Gastroesophageal sphincter (tissue), 4 donors: ENCODE data around the gene RPLP2. TPM values are rescaled to one million over a fixed set of nuclear protein-coding genes. Genes with fewer than 3 reads are reported as not detected.
A peak's percentile ranks its signal among the peaks of the same experiment; 100 is the strongest.

Source experiments
- ATAC-seq: fragments of 150-250 bp; one replicate; pipeline ENCODE4 v1.9.1; 2016; ENCODE audit warnings: mild to moderate bottlenecking, moderate library complexity
- H3K27ac ChIP-seq, 4 donors: fragments of 200-600 bp; sonication (generic) in 3 of 4; 1 replicate in 3 of 4; 2 replicates in 1 of 4; pipeline ENCODE4 v1.5.1; 2016 to 2019
- H3K27me3 ChIP-seq: fragments of 200-600 bp; sonication (generic); one replicate; pipeline ENCODE4 v1.5.1; 2019
- H3K36me3 ChIP-seq, 2 donors: fragments of 200-600 bp; sonication (generic); one replicate each; pipeline ENCODE4 v1.5.1; 2019; ENCODE audit warnings: control low read depth in 1 of 2
- H3K4me1 ChIP-seq, 3 donors: fragments of 200-600 bp; sonication (generic); 1 replicate in 2 of 3; 2 replicates in 1 of 3; pipeline ENCODE4 v1.5.1; 2016 to 2019; ENCODE audit warnings: control low read depth in 2 of 3
- H3K4me3 ChIP-seq, 2 donors: fragments of 200-600 bp; sonication (generic); one replicate each; pipeline ENCODE4 v1.5.1; 2019; ENCODE audit warnings: mild to moderate bottlenecking in 1 of 2, moderate library complexity in 1 of 2
- H3K9me3 ChIP-seq, 3 donors: fragments of 200-600 bp; sonication (generic); one replicate each; pipeline ENCODE4 v1.5.1; 2017 to 2019; ENCODE audit warnings: control low read depth in 2 of 3
- EP300 ChIP-seq: sonication (generic); formaldehyde crosslinking; IDR thresholded peaks from one replicate; pipeline ENCODE4 v1.6.1; 2017; ENCODE audit warnings: antibody characterized with exemption, mild to moderate bottlenecking
- POLR2A ChIP-seq, 2 donors: fragments of 450-650 bp; IDR thresholded peaks; one replicate each; pipeline ENCODE4 v1.6.1; 2017; ENCODE audit warnings: antibody characterized with exemption in 2 of 2, mild to moderate bottlenecking in 2 of 2, moderate library complexity in 1 of 2
- POLR2AphosphoS5 ChIP-seq: sonication (generic); formaldehyde crosslinking; IDR thresholded peaks from one replicate; pipeline ENCODE4 v1.6.1; 2017; ENCODE audit warnings: antibody characterized with exemption
- WGBS, 2 donors: methylation state at CpG; one replicate each; pipeline ENCODE4 v1.1.5; 2018; ENCODE audit warnings: low coverage in 1 of 2; 5-methylcytosine and 5-hydroxymethylcytosine counted together
- total RNA-seq, 4 donors: library from RNA; depleted of rRNA; stranded (reverse); fragments of >200 nt; gene quantifications; one replicate each; pipeline ENCODE4 v1.1.0, GENCODE V29; 2016
- TF ChIP-seq, protein P1 (sequence below), 4 experiments: fragments of 200-600 bp in 2 of 4; fragments of 450-650 bp in 2 of 4; sonication (generic) in 1 of 4; IDR thresholded peaks; one replicate each; pipeline ENCODE4 v1.5.1; 2017 to 2019; ENCODE audit warnings: antibody characterized with exemption in 4 of 4, mild to moderate bottlenecking in 2 of 4, moderate library complexity in 2 of 4

The RPLP2 gene
- total RNA-seq = 100 to 1,000 TPM; 165 to 880 (median 462) TPM

DNA sequence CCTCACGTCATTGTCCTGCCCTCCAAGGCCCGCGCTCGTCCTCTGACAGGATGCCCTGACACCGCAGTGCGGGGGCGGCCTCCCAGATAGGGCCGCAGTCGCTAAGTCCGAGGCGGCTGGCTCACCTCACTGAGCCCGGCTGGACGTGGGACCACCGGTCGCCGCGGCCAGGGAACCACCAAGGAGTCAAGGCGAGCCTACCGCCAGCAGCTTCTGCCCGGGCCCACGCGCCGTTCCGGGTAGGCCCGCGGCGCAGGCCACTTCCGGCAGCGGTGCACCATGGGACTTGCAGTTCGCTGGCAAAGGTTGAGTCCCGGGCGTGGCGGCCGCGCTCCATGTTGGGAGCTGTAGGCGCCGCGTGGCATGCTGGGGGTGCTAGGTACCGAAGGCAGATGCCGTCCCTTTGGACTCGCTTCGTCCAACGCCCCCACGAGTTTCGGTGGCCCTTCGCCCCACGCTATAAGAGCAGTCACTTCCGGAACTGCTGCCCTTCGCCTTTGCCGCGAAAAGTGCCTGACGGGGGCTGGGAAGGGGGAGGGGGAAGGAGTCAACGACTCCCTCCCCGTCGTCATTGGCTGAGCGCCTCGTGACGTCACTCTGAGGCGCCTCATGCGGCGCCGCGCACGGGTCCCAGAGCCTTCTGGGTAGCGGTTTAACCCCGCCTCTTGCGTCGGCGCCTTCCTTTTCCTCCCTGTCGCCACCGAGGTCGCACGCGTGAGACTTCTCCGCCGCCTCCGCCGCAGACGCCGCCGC lies at the start of gene RPLP2:
Gene RPLP2 (plus strand): TSS at position 681 of the 753 bp plus-strand sequence. CDS start 268 bp downstream, outside the sequence.
- H3K27ac ChIP-seq = peak within 1 kb of the TSS; percentile 72 to 98 (median 96)
- peak within 1 kb of the TSS; percentile 58 to 99 for H3K4me3 ChIP-seq
- TF ChIP-seq, protein P1, sequence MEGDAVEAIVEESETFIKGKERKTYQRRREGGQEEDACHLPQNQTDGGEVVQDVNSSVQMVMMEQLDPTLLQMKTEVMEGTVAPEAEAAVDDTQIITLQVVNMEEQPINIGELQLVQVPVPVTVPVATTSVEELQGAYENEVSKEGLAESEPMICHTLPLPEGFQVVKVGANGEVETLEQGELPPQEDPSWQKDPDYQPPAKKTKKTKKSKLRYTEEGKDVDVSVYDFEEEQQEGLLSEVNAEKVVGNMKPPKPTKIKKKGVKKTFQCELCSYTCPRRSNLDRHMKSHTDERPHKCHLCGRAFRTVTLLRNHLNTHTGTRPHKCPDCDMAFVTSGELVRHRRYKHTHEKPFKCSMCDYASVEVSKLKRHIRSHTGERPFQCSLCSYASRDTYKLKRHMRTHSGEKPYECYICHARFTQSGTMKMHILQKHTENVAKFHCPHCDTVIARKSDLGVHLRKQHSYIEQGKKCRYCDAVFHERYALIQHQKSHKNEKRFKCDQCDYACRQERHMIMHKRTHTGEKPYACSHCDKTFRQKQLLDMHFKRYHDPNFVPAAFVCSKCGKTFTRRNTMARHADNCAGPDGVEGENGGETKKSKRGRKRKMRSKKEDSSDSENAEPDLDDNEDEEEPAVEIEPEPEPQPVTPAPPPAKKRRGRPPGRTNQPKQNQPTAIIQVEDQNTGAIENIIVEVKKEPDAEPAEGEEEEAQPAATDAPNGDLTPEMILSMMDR (IDR thresholded peaks at IDR 0.05) = peak in 1 of 4 experiments; percentile 16
- TF ChIP-seq POLR2A (IDR thresholded peaks at IDR 0.05) (peak; percentile 80 to 91), POLR2AphosphoS5 (peak; percentile 99), EP300 (no peak)
- peaks cover 0 to 62% (median 32%) of the 10 kb centered on the region in 3 donors for H3K4me1 ChIP-seq
- H3K9me3 ChIP-seq = no peaks in the 10 kb centered on the region
- peak; percentile 95 for ATAC-seq
- H3K27me3 ChIP-seq = no peaks in the 10 kb centered on the region
- 0% methylated on average over 5 of the region's 81 CpGs; no CpG with 5 or more reads in 1 of the 2 donors for WGBS, 2 donors
- peaks cover 0 to 33% of the 10 kb centered on the region in 2 donors for H3K36me3 ChIP-seq

DNA sequence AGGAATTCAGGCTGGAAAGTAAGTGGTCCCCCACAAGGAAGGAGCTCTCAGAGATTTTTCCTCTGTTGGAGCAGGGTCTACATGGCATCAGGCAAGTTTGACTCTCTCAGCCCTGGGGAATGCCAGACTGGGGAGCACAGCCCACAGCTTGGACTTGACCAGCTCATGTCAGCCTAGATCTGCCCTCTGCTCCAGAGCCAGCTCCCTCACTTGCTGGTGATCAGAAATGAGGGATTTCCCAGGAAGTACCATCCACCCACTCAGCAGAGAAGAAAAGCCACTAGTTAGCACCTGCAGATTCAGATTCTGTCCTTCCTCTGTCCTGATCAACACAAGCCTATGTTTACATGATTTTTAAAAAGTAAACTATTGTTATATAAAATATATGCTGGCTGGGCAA lies 49.5 kb upstream of the RPLP2 start:
- H3K4me1 ChIP-seq = no peaks in the 10 kb centered on the region
- H3K9me3 ChIP-seq = no peaks in the 10 kb centered on the region
- no peaks in the 10 kb centered on the region for H3K27me3 ChIP-seq
- ATAC-seq = no peak
- H3K4me3 ChIP-seq = no peak overlapping the region
- TF ChIP-seq EP300 (no peak), POLR2AphosphoS5 (no peak), POLR2A (IDR thresholded peaks at IDR 0.05) (no peak)
- TF ChIP-seq, protein P1 (IDR thresholded peaks at IDR 0.05) = no peak
- H3K36me3 ChIP-seq = peaks cover 0 to 100% of the 10 kb centered on the region in 2 donors
- H3K27ac ChIP-seq = no peak overlapping the region

DNA sequence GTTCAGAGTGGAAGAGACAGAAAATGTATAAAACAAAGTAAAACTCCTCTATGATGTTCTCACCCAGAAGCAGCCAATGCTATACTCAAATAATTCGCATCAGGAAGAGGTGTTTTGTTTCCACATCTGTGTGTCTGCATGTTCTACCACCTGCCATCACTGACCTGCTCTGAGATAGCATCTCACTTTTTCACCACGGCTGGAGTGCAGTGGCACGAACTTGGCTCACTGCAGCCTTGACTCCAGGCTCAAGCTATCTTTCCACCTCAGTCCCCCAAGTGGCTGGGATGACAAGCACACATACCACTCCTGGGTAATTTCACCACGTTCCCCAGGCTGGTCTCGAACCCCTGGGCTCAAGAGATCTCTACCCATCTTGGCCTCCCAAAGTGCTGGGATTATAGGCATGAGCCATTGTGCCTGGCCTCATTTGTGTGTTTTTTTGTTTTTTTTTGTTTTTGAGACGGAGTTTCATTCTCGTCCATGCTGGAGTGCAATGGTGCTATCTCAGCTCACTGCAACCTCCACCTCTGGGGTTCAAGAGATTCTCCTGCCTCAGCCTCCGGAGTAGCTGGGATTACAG lies 48.1 kb upstream of the RPLP2 start:
- Histone ChIP-seq H3K36me3 (peaks cover 0 to 100% of the 10 kb centered on the region in 2 donors), H3K4me1 (no peaks in the 10 kb centered on the region), H3K9me3 (no peaks in the 10 kb centered on the region), H3K4me3 (no peak overlapping the region), H3K27me3 (no peaks in the 10 kb centered on the region), H3K27ac (no peak overlapping the region)
- no peak for ATAC-seq
- no peak for TF ChIP-seq POLR2A (IDR thresholded peaks at IDR 0.05)
- WGBS, 2 donors = 88 to 89% methylated on average over 5 to 8 of the region's 8 CpGs

DNA sequence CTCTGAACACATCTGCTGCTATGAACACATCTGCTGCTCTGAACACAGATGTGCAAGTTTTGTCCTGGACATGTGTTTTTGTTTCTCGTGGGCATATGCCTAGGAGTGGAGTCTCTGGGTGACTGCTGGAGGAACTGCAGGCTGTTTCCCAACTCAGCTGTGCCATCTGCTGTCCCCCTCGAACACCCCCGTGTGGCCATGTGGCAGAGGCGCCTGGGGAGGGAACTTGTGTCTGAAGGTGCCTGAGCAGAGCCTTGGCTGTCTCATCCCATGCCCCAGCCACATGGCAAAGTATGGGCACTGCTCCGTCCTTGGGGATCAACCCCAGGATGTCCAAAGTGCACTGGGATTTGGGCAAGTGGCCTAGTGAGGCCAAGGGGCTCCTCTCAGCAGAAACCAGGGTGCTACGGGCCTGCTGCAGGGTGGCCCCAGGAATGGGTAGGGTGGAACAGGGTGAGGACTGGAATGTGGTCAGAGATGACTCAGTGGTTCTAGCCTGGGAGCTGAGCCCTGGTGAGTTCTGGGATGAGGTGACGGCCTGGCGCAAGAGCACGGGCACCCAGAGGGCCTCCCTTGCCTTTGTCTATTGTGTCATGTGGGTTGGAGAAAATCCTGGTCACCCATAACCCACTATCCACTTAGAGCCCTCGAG lies 47.2 kb upstream of the RPLP2 start:
- Histone ChIP-seq H3K4me1 (no peaks in the 10 kb centered on the region), H3K27me3 (no peaks in the 10 kb centered on the region), H3K4me3 (no peak overlapping the region), H3K27ac (peak overlapping the region in 2 of 4 donors; percentile 24 to 25), H3K36me3 (peaks cover 0 to 100% of the 10 kb centered on the region in 2 donors), H3K9me3 (no peaks in the 10 kb centered on the region)
- no peak for TF ChIP-seq EP300
- TF ChIP-seq, protein P1 (IDR thresholded peaks at IDR 0.05) = no peak
- TF ChIP-seq POLR2A (IDR thresholded peaks at IDR 0.05) = no peak
- TF ChIP-seq POLR2AphosphoS5 = no peak
- ATAC-seq = peak; percentile 41
- WGBS, 2 donors = no CpG with 5 or more reads among the region's 10 CpGs

DNA sequence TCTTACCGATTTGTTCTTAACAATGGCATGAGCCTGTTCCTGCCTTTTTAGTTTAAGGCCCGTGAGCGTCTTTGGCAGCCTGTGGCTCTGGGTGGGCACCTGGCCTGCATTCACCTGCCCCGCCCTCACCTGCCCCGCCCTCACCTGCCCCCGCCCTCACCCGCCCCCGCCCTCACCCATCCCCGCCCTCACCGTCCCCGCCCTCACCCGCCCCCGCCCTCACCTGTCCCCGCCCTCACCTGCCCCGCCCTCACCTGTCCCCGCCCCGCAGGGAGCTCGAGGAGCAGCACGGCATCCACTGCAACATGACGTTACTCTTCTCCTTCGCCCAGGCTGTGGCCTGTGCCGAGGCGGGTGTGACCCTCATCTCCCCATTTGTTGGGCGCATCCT lies 46.7 kb upstream of the RPLP2 start:
- ATAC-seq = no peak
- no peaks in the 10 kb centered on the region for H3K9me3 ChIP-seq
- H3K36me3 ChIP-seq = peaks cover 0 to 99% of the 10 kb centered on the region in 2 donors
- TF ChIP-seq, protein P1 (IDR thresholded peaks at IDR 0.05) = no peak
- TF ChIP-seq POLR2AphosphoS5 (no peak), POLR2A (IDR thresholded peaks at IDR 0.05) (no peak), EP300 (no peak)
- H3K4me3 ChIP-seq = no peak overlapping the region
- peak overlapping the region in 2 of 4 donors; percentile 24 to 25 for H3K27ac ChIP-seq
- no CpG with 5 or more reads among the region's 24 CpGs for WGBS, 2 donors
- no peaks in the 10 kb centered on the region for H3K4me1 ChIP-seq
- H3K27me3 ChIP-seq = no peaks in the 10 kb centered on the region
